ENCODE data around the gene DNAH9.

Gene DNAH9

GRCh38 chr17:11671126-11671525 is 72.9 kb downstream of the DNAH9 start:
- no peak for DNase-seq (ENCODE audit: low read depth, low spot score)

GRCh38 chr17:11682646-11683045 is 84.4 kb downstream of the DNAH9 start:
- no peak for DNase-seq (ENCODE audit: low read depth, low spot score)

- DNase-seq (ENCODE audit: low read depth, low spot score): no peak
Measured at GRCh38 chr17:11690681-11691080, 92.4 kb downstream of the DNAH9 start.

GRCh38 chr17:11692688-11693087 is 94.4 kb downstream of the DNAH9 start:
- no peak for DNase-seq (ENCODE audit: low read depth, low spot score)

GRCh38 chr17:11693284-11693683 is 95.0 kb downstream of the DNAH9 start:
- DNase-seq (ENCODE audit: low read depth, low spot score): no peak

GRCh38 chr17:11700668-11701067 is 102.4 kb downstream of the DNAH9 start:
- DNase-seq (ENCODE audit: low read depth, low spot score): no peak

- DNase-seq (ENCODE audit: low read depth, low spot score): no peak
Measured at GRCh38 chr17:11701911-11702310, 103.6 kb downstream of the DNAH9 start.

GRCh38 chr17:11704041-11704440 is 105.8 kb downstream of the DNAH9 start:
- no peak for DNase-seq (ENCODE audit: low read depth, low spot score)

GRCh38 chr17:11705111-11705510 is 106.8 kb downstream of the DNAH9 start:
- DNase-seq (ENCODE audit: low read depth, low spot score): no peak

GRCh38 chr17:11707586-11707985 is 109.3 kb downstream of the DNAH9 start:
- DNase-seq (ENCODE audit: low read depth, low spot score): no peak

- DNase-seq (ENCODE audit: low read depth, low spot score): no peak
Measured at GRCh38 chr17:11712456-11712855, 114.2 kb downstream of the DNAH9 start.

- DNase-seq (ENCODE audit: low read depth, low spot score): no peak
Measured at GRCh38 chr17:11719203-11719602, 120.9 kb downstream of the DNAH9 start.

GRCh38 chr17:11719856-11720255 is 121.6 kb downstream of the DNAH9 start:
- no peak for DNase-seq (ENCODE audit: low read depth, low spot score)

- DNase-seq (ENCODE audit: low read depth, low spot score): no peak
Measured at GRCh38 chr17:11720816-11721215, 122.5 kb downstream of the DNAH9 start.

GRCh38 chr17:11730747-11731146 is 132.5 kb downstream of the DNAH9 start:
- DNase-seq (ENCODE audit: low read depth, low spot score): no peak

- no peak for DNase-seq (ENCODE audit: low read depth, low spot score)
Measured at GRCh38 chr17:11736613-11737312, 138.5 kb downstream of the DNAH9 start.

- DNase-seq (ENCODE audit: low read depth, low spot score): no peak
Measured at GRCh38 chr17:11737313-11737679, 139.0 kb downstream of the DNAH9 start.

- no peak for DNase-seq (ENCODE audit: low read depth, low spot score)
Measured at GRCh38 chr17:11738151-11738550, 139.9 kb downstream of the DNAH9 start.

GRCh38 chr17:11739351-11739750 is 141.1 kb downstream of the DNAH9 start:
- DNase-seq (ENCODE audit: low read depth, low spot score): no peak

- DNase-seq (ENCODE audit: low read depth, low spot score): no peak
Measured at GRCh38 chr17:11739848-11740247, 141.6 kb downstream of the DNAH9 start.

- DNase-seq (ENCODE audit: low read depth, low spot score): no peak
Measured at GRCh38 chr17:11742886-11743285, 144.6 kb downstream of the DNAH9 start.

- no peak for DNase-seq (ENCODE audit: low read depth, low spot score)
Measured at GRCh38 chr17:11744696-11745095, 146.4 kb downstream of the DNAH9 start.

- DNase-seq (ENCODE audit: low read depth, low spot score): no peak
Measured at GRCh38 chr17:11747441-11747840, 149.2 kb downstream of the DNAH9 start.

GRCh38 chr17:11757815-11758214 is 159.5 kb downstream of the DNAH9 start:
- no peak for DNase-seq (ENCODE audit: low read depth, low spot score)

Measured in smooth muscle cell of the brain vasculature (primary cell).